WTC11 (cell line): Measurements from ENCODE around the gene ISM1. TPM values are rescaled to one million over a fixed set of nuclear protein-coding genes. Genes with fewer than 3 reads are reported as not detected.

Experiments
- ATAC-seq: fragments of 200-7000 bp; cut with Tn5 transposase; 2 replicates; pipeline ENCODE4 v1.10.0; 2021; ENCODE audit warnings: mild to moderate bottlenecking, moderate library complexity
- CTCF ChIA-PET: fragments of 300-600 bp; sonication (Branson Sonifier 250); formaldehyde crosslinking; loops from one replicate; lab custom pipeline; 2021; ENCODE audit warnings: antibody characterized with exemption; lab: Charles Lee
- POLR2A ChIA-PET: fragments of 350-600 bp; sonication (Branson Sonifier 250); formaldehyde crosslinking; loops from one replicate; lab custom pipeline; 2021; ENCODE audit warnings: antibody characterized with exemption; lab: Charles Lee
- DNase-seq: peaks from one replicate; pipeline ENCODE4 v3.0.0; 2021; ENCODE audit warnings: low spot score
- H3K27ac Mint-ChIP-seq: 2 replicates; pipeline ENCODE4 v1.8.0; 2021; ENCODE audit warnings: mixed read lengths
- H3K27me3 Mint-ChIP-seq: 2 replicates; pipeline ENCODE4 v1.8.0; 2021; ENCODE audit warnings: low read depth, mild to moderate bottlenecking, moderate library complexity, mixed read lengths
- H3K36me3 Mint-ChIP-seq: 2 replicates; pipeline ENCODE4 v1.8.0; 2021; ENCODE audit warnings: mixed read lengths
- H3K4me1 Mint-ChIP-seq: 2 replicates; pipeline ENCODE4 v1.8.0; 2022; ENCODE audit warnings: mixed read lengths
- H3K4me3 Mint-ChIP-seq: 2 replicates; pipeline ENCODE4 v1.8.0; 2021; ENCODE audit warnings: mild to moderate bottlenecking, moderate library complexity, mixed read lengths
- H3K9me3 Mint-ChIP-seq: 2 replicates; pipeline ENCODE4 v1.8.0; 2021; ENCODE audit warnings: mixed read lengths
- CBFB ChIP-seq: sonication (generic); formaldehyde crosslinking; IDR thresholded peaks from 2 replicates; pipeline ENCODE4 v1.8.1; 2022; ENCODE audit warnings: mild to moderate bottlenecking, low read depth, missing genetic modification reagents
- CREB1 ChIP-seq: sonication (generic); formaldehyde crosslinking; IDR thresholded peaks from 2 replicates; pipeline ENCODE4 v1.8.0; 2023; ENCODE audit warnings: mild to moderate bottlenecking, missing genetic modification reagents
- ELF4 ChIP-seq: sonication (generic); formaldehyde crosslinking; IDR thresholded peaks from 2 replicates; pipeline ENCODE4 v1.8.1; 2022; ENCODE audit warnings: low read depth, mild to moderate bottlenecking, moderate library complexity, missing genetic modification reagents
- ERG ChIP-seq: fragments of 250-450 bp; sonication (Bioruptor Pico); IDR thresholded peaks from 2 replicates; pipeline ENCODE4 v1.8.0; 2021; ENCODE audit warnings: mild to moderate bottlenecking
- ESRRA ChIP-seq: sonication (generic); formaldehyde crosslinking; IDR thresholded peaks from 2 replicates; pipeline ENCODE4 v1.8.1; 2022; ENCODE audit warnings: mild to moderate bottlenecking, missing genetic modification reagents, borderline replicate concordance
- FOXK1 ChIP-seq: sonication (generic); formaldehyde crosslinking; IDR thresholded peaks from 2 replicates; pipeline ENCODE4 v1.8.0; 2022; ENCODE audit warnings: mild to moderate bottlenecking, moderate library complexity, missing genetic modification reagents
- FOXP4 ChIP-seq: sonication (generic); formaldehyde crosslinking; IDR thresholded peaks from 2 replicates; pipeline ENCODE4 v1.8.0; 2022; ENCODE audit warnings: mild to moderate bottlenecking, missing genetic modification reagents
- GRHL2 ChIP-seq: fragments of 250-450 bp; sonication (Bioruptor Pico); IDR thresholded peaks from 2 replicates; pipeline ENCODE4 v1.8.0; 2022; ENCODE audit warnings: mild to moderate bottlenecking, moderate library complexity; ENCODE audit not compliant: insufficient replicate concordance, severe bottlenecking
- HMGA2 ChIP-seq: fragments of 250-450 bp; sonication (Bioruptor Pico); IDR thresholded peaks from 2 replicates; pipeline ENCODE4 v1.4.0; 2021; ENCODE audit warnings: mild to moderate bottlenecking, moderate library complexity
- IRF1 ChIP-seq: sonication (generic); formaldehyde crosslinking; IDR thresholded peaks from 2 replicates; pipeline ENCODE4 v1.8.0; 2023; ENCODE audit warnings: missing genetic modification reagents
- IRF2 ChIP-seq: sonication (generic); formaldehyde crosslinking; IDR thresholded peaks from 2 replicates; pipeline ENCODE4 v1.8.0; 2022; ENCODE audit warnings: low read depth, missing genetic modification reagents, borderline replicate concordance
- MAX ChIP-seq: sonication (generic); formaldehyde crosslinking; IDR thresholded peaks from 2 replicates; pipeline ENCODE4 v1.8.0; 2022; ENCODE audit warnings: mild to moderate bottlenecking, missing genetic modification reagents
- MLX ChIP-seq: sonication (generic); formaldehyde crosslinking; IDR thresholded peaks from 2 replicates; pipeline ENCODE4 v1.8.1; 2023; ENCODE audit warnings: mild to moderate bottlenecking, missing genetic modification reagents, moderate library complexity
- MXD4 ChIP-seq: fragments of 250-450 bp; sonication (Bioruptor Pico); IDR thresholded peaks from 2 replicates; pipeline ENCODE4 v1.8.0; 2021; ENCODE audit warnings: mild to moderate bottlenecking, moderate library complexity, borderline replicate concordance
- OVOL2 ChIP-seq: fragments of 250-450 bp; sonication (Bioruptor Pico); IDR thresholded peaks from 2 replicates; pipeline ENCODE4 v1.9.0; 2021; ENCODE audit warnings: mild to moderate bottlenecking, borderline replicate concordance
- RELA ChIP-seq: sonication (generic); formaldehyde crosslinking; IDR thresholded peaks from 2 replicates; pipeline ENCODE4 v1.8.1; 2022; ENCODE audit warnings: missing genetic modification reagents, mild to moderate bottlenecking, borderline replicate concordance
- SMAD4 ChIP-seq: sonication (generic); formaldehyde crosslinking; IDR thresholded peaks from 2 replicates; pipeline ENCODE4 v1.8.0; 2022; ENCODE audit warnings: mild to moderate bottlenecking, missing genetic modification reagents
- TEAD4 ChIP-seq: sonication (generic); formaldehyde crosslinking; IDR thresholded peaks from 2 replicates; pipeline ENCODE4 v1.8.0; 2022; ENCODE audit warnings: mild to moderate bottlenecking, missing genetic modification reagents
- USF1 ChIP-seq: sonication (generic); formaldehyde crosslinking; IDR thresholded peaks from 2 replicates; pipeline ENCODE4 v1.8.0; 2022; ENCODE audit warnings: mild to moderate bottlenecking, missing genetic modification reagents
- ZBTB21 ChIP-seq: sonication (generic); formaldehyde crosslinking; IDR thresholded peaks from 2 replicates; pipeline ENCODE4 v1.8.1; 2023; ENCODE audit warnings: mild to moderate bottlenecking, missing genetic modification reagents, borderline replicate concordance
- ZMAT4 ChIP-seq: fragments of 250-450 bp; sonication (Bioruptor Pico); IDR thresholded peaks from 2 replicates; pipeline ENCODE4 v1.9.0; 2021; ENCODE audit warnings: mild to moderate bottlenecking
- ZNF396 ChIP-seq: fragments of 250-450 bp; sonication (Bioruptor Pico); IDR thresholded peaks from 2 replicates; pipeline ENCODE4 v1.8.0; 2021; ENCODE audit warnings: mild to moderate bottlenecking, moderate library complexity, borderline replicate concordance
- ZNF416 ChIP-seq: fragments of 250-450 bp; sonication (Bioruptor Pico); IDR thresholded peaks from 2 replicates; pipeline ENCODE4 v1.9.0; 2021; ENCODE audit warnings: mild to moderate bottlenecking, inconsistent platforms
- ZNF423 ChIP-seq: fragments of 250-450 bp; sonication (Bioruptor Pico); IDR thresholded peaks from 2 replicates; pipeline ENCODE4 v2.1.2; 2022; ENCODE audit warnings: mild to moderate bottlenecking, moderate library complexity
- ZNF512 ChIP-seq: sonication (generic); formaldehyde crosslinking; IDR thresholded peaks from 2 replicates; pipeline ENCODE4 v1.8.1; 2022; ENCODE audit warnings: missing genetic modification reagents, borderline replicate concordance
- total RNA-seq: library from RNA; stranded (reverse); gene quantifications from 3 replicates; pipeline ENCODE4 v1.2.3, GENCODE V29; 2021

Gene ISM1
- total RNA-seq, 1 experiment from 2014 or later = 0.52 TPM

GRCh38 chr20:13211956-13212618 lies 9.0 kb upstream of the ISM1 start (continued):
- TF ChIP-seq ZBTB21 (CRISPR knock-in tag) (no peak), FOXK1 (CRISPR knock-in tag) (no peak), ERG (no peak), ZNF396 (CRISPR knock-in tag) (no peak), MAX (CRISPR knock-in tag) (no peak), HMGA2 (CRISPR knock-in tag) (no peak), ZNF423 (CRISPR knock-in tag) (no peak), USF1 (CRISPR knock-in tag) (no peak)

GRCh38 chr20:13212750-13213149 lies 8.3 kb upstream of the ISM1 start:
- peaks cover 15% of the 10 kb centered on the region for H3K4me1 Mint-ChIP-seq
- DNase-seq = no peak
- peaks cover 11% of the 10 kb centered on the region for H3K9me3 Mint-ChIP-seq
- H3K27me3 Mint-ChIP-seq = peaks cover 30% of the 10 kb centered on the region
- no peak overlapping the region for H3K27ac Mint-ChIP-seq
- CTCF ChIA-PET = no interaction called here
- TF ChIP-seq FOXP4 (CRISPR knock-in tag) = no peak
- TF ChIP-seq MXD4 (CRISPR knock-in tag) = no peak
- TF ChIP-seq TEAD4 (CRISPR knock-in tag) = no peak
- no peak for TF ChIP-seq HMGA2 (CRISPR knock-in tag)
- TF ChIP-seq OVOL2 (CRISPR knock-in tag) = no peak
- TF ChIP-seq, all 79 proteins: peak for 0
- ATAC-seq = no peak
- POLR2A ChIA-PET = no interaction called here
- no peak overlapping the region for H3K4me3 Mint-ChIP-seq
- no peaks in the 10 kb centered on the region; the same call in 1 of the 2 replicates for H3K36me3 Mint-ChIP-seq

GRCh38 chr20:13213335-13213734 lies 7.7 kb upstream of the ISM1 start:
- ATAC-seq (no peak), DNase-seq (no peak)
- Mint-ChIP-seq H3K27ac (no peak overlapping the region), H3K9me3 (peaks cover 11% of the 10 kb centered on the region), H3K4me3 (no peak overlapping the region), H3K36me3 (no peaks in the 10 kb centered on the region; the same call in 1 of the 2 replicates), H3K4me1 (peaks cover 14% of the 10 kb centered on the region), H3K27me3 (peaks cover 36% of the 10 kb centered on the region)
- CTCF ChIA-PET = no interaction called here
- POLR2A ChIA-PET = no interaction called here
- TF ChIP-seq ZNF512 (CRISPR knock-in tag) (no peak), ZMAT4 (CRISPR knock-in tag) (no peak), ELF4 (CRISPR knock-in tag) (no peak), ZNF416 (no peak), RELA (no peak), SMAD4 (CRISPR knock-in tag) (no peak), CREB1 (CRISPR knock-in tag) (no peak), CBFB (CRISPR knock-in tag) (no peak), GRHL2 (no peak), ESRRA (CRISPR knock-in tag) (no peak), IRF1 (no peak), IRF2 (no peak), MLX (CRISPR knock-in tag) (no peak)
